ENCODE measurements around the gene PSMC2. TPM values are rescaled to one million over a fixed set of nuclear protein-coding genes. Genes with fewer than 3 reads are reported as not detected.

PSMC2 gene
- total and polyA plus RNA-seq, 10 of the 15 experiments (the other 5 are each of a cell fraction or from before 2014, with no cell fraction given) = 117 to 347 (median 220) TPM

- in situ Hi-C loops (cut with MboI) = no loop called here
- DNase-seq (ENCODE audit: low read depth, low spot score) (no peak), ATAC-seq (no peak), FAIRE-seq (no peak)
- SMC1A ChIA-PET (ENCODE audit: uncharacterized antibody, unreplicated experiment) = no interaction called here
- intact Hi-C loops (cut with micrococcal nuclease; ENCODE audit: unreplicated experiment) = no loop called here
- CTCF ChIA-PET = no interaction called here
- RAD21 ChIA-PET (ENCODE audit: unreplicated experiment) = no interaction called here
- Histone ChIP-seq H3K36me3 (ENCODE audit: control insufficient read depth in 2 of 2, insufficient read depth in 2 of 2, low read length in 1 of 2) (no peaks in the 10 kb centered on the region), H3K9me3 (replicated peaks; ENCODE audit: control insufficient read depth, insufficient read depth, low read length) (no peaks in the 10 kb centered on the region), H3K79me2 (ENCODE audit: control insufficient read depth, insufficient read depth, low read length) (no peaks in the 10 kb centered on the region), H3K27me3 (replicated peaks in 1 of 2; ENCODE audit: control insufficient read depth in 2 of 2, insufficient read depth in 2 of 2, low read length in 1 of 2) (no peaks in the 10 kb centered on the region), H3K4me3 (no peak overlapping the region), H4K20me1 (ENCODE audit: control insufficient read depth, insufficient read depth) (no peaks in the 10 kb centered on the region), H3K4me1 (ENCODE audit: control insufficient read depth, insufficient read depth, low read length) (no peaks in the 10 kb centered on the region), H3K4me2 (ENCODE audit: control insufficient read depth, insufficient read depth) (no peak overlapping the region), H3K27ac (ENCODE audit: control insufficient read depth, insufficient read depth) (no peak overlapping the region), H2AFZ (ENCODE audit: control insufficient read depth, low read depth, low read length) (no peak overlapping the region), H3K9ac (ENCODE audit: control insufficient read depth, insufficient read depth, low read length) (no peak overlapping the region)
- no TSS peak for BruUV-seq (replicated peaks)
- POLR2A ChIA-PET = no interaction called here
- WGBS (ENCODE audit: insufficient coverage, insufficient replicate concordance, low lambda C conversion rate, missing lambda C conversion rate) = 39% methylated on average over 4 of the region's 4 CpGs
- TF ChIP-seq TARDBP (IDR thresholded peaks at IDR 0.05; ENCODE audit: borderline replicate concordance) = no peak
- TF ChIP-seq HCFC1 (IDR thresholded peaks at IDR 0.05; ENCODE audit: low read length) = no peak
- TF ChIP-seq USF2 (IDR thresholded peaks at IDR 0.05; ENCODE audit: borderline replicate concordance, low read depth, low read length) = no peak
- no peak for TF ChIP-seq MTA3 (IDR thresholded peaks at IDR 0.05; ENCODE audit: borderline replicate concordance, low read length)
- TF ChIP-seq, protein P1, sequence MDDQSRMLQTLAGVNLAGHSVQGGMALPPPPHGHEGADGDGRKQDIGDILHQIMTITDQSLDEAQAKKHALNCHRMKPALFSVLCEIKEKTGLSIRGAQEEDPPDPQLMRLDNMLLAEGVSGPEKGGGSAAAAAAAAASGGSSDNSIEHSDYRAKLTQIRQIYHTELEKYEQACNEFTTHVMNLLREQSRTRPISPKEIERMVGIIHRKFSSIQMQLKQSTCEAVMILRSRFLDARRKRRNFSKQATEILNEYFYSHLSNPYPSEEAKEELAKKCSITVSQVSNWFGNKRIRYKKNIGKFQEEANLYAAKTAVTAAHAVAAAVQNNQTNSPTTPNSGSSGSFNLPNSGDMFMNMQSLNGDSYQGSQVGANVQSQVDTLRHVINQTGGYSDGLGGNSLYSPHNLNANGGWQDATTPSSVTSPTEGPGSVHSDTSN (IDR thresholded peaks at IDR 0.05; ENCODE audit: insufficient replicate concordance, low read depth, low read length) = no peak
- TF ChIP-seq E2F4 (IDR thresholded peaks at IDR 0.05; ENCODE audit: low read depth, low read length) = no peak
- TF ChIP-seq, protein P2, sequence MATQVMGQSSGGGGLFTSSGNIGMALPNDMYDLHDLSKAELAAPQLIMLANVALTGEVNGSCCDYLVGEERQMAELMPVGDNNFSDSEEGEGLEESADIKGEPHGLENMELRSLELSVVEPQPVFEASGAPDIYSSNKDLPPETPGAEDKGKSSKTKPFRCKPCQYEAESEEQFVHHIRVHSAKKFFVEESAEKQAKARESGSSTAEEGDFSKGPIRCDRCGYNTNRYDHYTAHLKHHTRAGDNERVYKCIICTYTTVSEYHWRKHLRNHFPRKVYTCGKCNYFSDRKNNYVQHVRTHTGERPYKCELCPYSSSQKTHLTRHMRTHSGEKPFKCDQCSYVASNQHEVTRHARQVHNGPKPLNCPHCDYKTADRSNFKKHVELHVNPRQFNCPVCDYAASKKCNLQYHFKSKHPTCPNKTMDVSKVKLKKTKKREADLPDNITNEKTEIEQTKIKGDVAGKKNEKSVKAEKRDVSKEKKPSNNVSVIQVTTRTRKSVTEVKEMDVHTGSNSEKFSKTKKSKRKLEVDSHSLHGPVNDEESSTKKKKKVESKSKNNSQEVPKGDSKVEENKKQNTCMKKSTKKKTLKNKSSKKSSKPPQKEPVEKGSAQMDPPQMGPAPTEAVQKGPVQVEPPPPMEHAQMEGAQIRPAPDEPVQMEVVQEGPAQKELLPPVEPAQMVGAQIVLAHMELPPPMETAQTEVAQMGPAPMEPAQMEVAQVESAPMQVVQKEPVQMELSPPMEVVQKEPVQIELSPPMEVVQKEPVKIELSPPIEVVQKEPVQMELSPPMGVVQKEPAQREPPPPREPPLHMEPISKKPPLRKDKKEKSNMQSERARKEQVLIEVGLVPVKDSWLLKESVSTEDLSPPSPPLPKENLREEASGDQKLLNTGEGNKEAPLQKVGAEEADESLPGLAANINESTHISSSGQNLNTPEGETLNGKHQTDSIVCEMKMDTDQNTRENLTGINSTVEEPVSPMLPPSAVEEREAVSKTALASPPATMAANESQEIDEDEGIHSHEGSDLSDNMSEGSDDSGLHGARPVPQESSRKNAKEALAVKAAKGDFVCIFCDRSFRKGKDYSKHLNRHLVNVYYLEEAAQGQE (IDR thresholded peaks at IDR 0.05; ENCODE audit: low read depth, low read length) = no peak
- no peak for TF ChIP-seq SMAD5 (IDR thresholded peaks at IDR 0.05; ENCODE audit: low read depth)
- TF ChIP-seq CHD2 (IDR thresholded peaks at IDR 0.05; ENCODE audit: borderline replicate concordance, low read depth, low read length) = no peak
- no peak for TF ChIP-seq IKZF1 (conservative IDR thresholded peaks at IDR 0.05)
- no peak for TF ChIP-seq SMAD1 (IDR thresholded peaks at IDR 0.05; ENCODE audit: low read depth, partially characterized antibody)
- no peak for TF ChIP-seq HDAC6 (IDR thresholded peaks at IDR 0.05; ENCODE audit: unreplicated experiment)
- TF ChIP-seq MLLT1 (IDR thresholded peaks at IDR 0.05) = no peak
- TF ChIP-seq FOS (IDR thresholded peaks at IDR 0.05; ENCODE audit: borderline replicate concordance, extremely low read depth, insufficient read length) = no peak
- TF ChIP-seq PML (IDR thresholded peaks at IDR 0.05; ENCODE audit: low read length) = no peak
- no peak for TF ChIP-seq ZNF384 (IDR thresholded peaks at IDR 0.05; ENCODE audit: borderline replicate concordance, low read depth, low read length)
- TF ChIP-seq STAT3 (IDR thresholded peaks at IDR 0.05; ENCODE audit: low read depth, low read length) = no peak
Observed at GRCh38 chr7:103388469-103389140, 41.2 kb downstream of the PSMC2 start.
